ENCODE data around the gene STRN3.
"Not testable (repeated sequence)": the region's sequence is repeated elsewhere in the genome, so short reads cannot be mapped to it uniquely, and the experiment has no call there.

STRN3 gene

GRCh38 chr14:30982533-30982932 lies 43.6 kb downstream of the STRN3 start:
- H3K4me1 Mint-ChIP-seq (ENCODE audit: low read depth), result peaks cover under 1% of the 10 kb centered on the region
- no peaks in the 10 kb centered on the region for H3K27me3 Mint-ChIP-seq
- intact Hi-C loops (cut with micrococcal nuclease), result no loop called here
- H3K9me3 Mint-ChIP-seq, result no peaks in the 10 kb centered on the region
- H3K4me3 Mint-ChIP-seq, result no peak overlapping the region
- peaks cover 5% of the 10 kb centered on the region for H3K36me3 Mint-ChIP-seq (ENCODE audit: low read depth)
- H3K27ac Mint-ChIP-seq, result no peak overlapping the region

GRCh38 chr14:30980980-30981379 lies 45.2 kb downstream of the STRN3 start:
- Mint-ChIP-seq H3K4me1 (ENCODE audit: low read depth) (peaks cover 16% of the 10 kb centered on the region), H3K27ac (no peak overlapping the region), H3K27me3 (no peaks in the 10 kb centered on the region), H3K9me3 (no peaks in the 10 kb centered on the region), H3K36me3 (ENCODE audit: low read depth) (peaks cover 5% of the 10 kb centered on the region), H3K4me3 (no peak overlapping the region)
- intact Hi-C loops (cut with micrococcal nuclease), result loop anchor here (1.0 kb wide), 1 partner anchor 101 kb away; no protein-coding TSS in a partner anchor

GRCh38 chr14:30980106-30980704 lies 46.0 kb downstream of the STRN3 start:
- intact Hi-C loops (cut with micrococcal nuclease), result loop anchor here (1.0 kb wide), 1 partner anchor 102 kb away; no protein-coding TSS in a partner anchor
- H3K27ac Mint-ChIP-seq; H3K27me3 Mint-ChIP-seq; H3K36me3 Mint-ChIP-seq (ENCODE audit: low read depth); H3K4me3 Mint-ChIP-seq; H3K9me3 Mint-ChIP-seq: not testable (repeated sequence)
- peaks cover 24% of the 10 kb centered on the region for H3K4me1 Mint-ChIP-seq (ENCODE audit: low read depth)

GRCh38 chr14:30977752-30978151 lies 48.4 kb downstream of the STRN3 start:
- H3K27ac Mint-ChIP-seq, result no peak overlapping the region
- H3K4me3 Mint-ChIP-seq, result no peak overlapping the region
- H3K36me3 Mint-ChIP-seq (ENCODE audit: low read depth), result peaks cover 6% of the 10 kb centered on the region
- peaks cover 34% of the 10 kb centered on the region for H3K4me1 Mint-ChIP-seq (ENCODE audit: low read depth)
- H3K27me3 Mint-ChIP-seq, result no peaks in the 10 kb centered on the region
- no peaks in the 10 kb centered on the region for H3K9me3 Mint-ChIP-seq
- intact Hi-C loops (cut with micrococcal nuclease), result no loop called here

- H3K4me3 Mint-ChIP-seq, result no peak overlapping the region
- H3K27me3 Mint-ChIP-seq, result no peaks in the 10 kb centered on the region
- H3K27ac Mint-ChIP-seq, result no peak overlapping the region
- H3K9me3 Mint-ChIP-seq, result no peaks in the 10 kb centered on the region
- intact Hi-C loops (cut with micrococcal nuclease), result no loop called here
- peaks cover 6% of the 10 kb centered on the region for H3K36me3 Mint-ChIP-seq (ENCODE audit: low read depth)
- H3K4me1 Mint-ChIP-seq (ENCODE audit: low read depth), result peaks cover 50% of the 10 kb centered on the region
These were observed 51.6 kb downstream of the STRN3 start for GRCh38 chr14:30974628-30975027.

GRCh38 chr14:30972882-30973582 lies 53.1 kb downstream of the STRN3 start:
- no peaks in the 10 kb centered on the region for H3K9me3 Mint-ChIP-seq
- H3K27ac Mint-ChIP-seq, result no peak overlapping the region
- H3K4me3 Mint-ChIP-seq, result no peak overlapping the region
- intact Hi-C loops (cut with micrococcal nuclease), result no loop called here
- H3K4me1 Mint-ChIP-seq (ENCODE audit: low read depth), result peaks cover 51% of the 10 kb centered on the region
- peaks cover 13% of the 10 kb centered on the region for H3K36me3 Mint-ChIP-seq (ENCODE audit: low read depth)
- H3K27me3 Mint-ChIP-seq, result no peaks in the 10 kb centered on the region

- intact Hi-C loops (cut with micrococcal nuclease); H3K27me3 Mint-ChIP-seq; H3K4me3 Mint-ChIP-seq; H3K27ac Mint-ChIP-seq; H3K9me3 Mint-ChIP-seq: not testable (repeated sequence)
- H3K36me3 Mint-ChIP-seq (ENCODE audit: low read depth), result peaks cover 16% of the 10 kb centered on the region
- peaks cover 47% of the 10 kb centered on the region for H3K4me1 Mint-ChIP-seq (ENCODE audit: low read depth)
These were observed 54.0 kb downstream of the STRN3 start for GRCh38 chr14:30972036-30972732.

- H3K4me1 Mint-ChIP-seq (ENCODE audit: low read depth), result peaks cover 44% of the 10 kb centered on the region
- H3K36me3 Mint-ChIP-seq (ENCODE audit: low read depth), result peaks cover 22% of the 10 kb centered on the region
- intact Hi-C loops (cut with micrococcal nuclease), result no loop called here
- H3K9me3 Mint-ChIP-seq, result peaks cover 10% of the 10 kb centered on the region
- no peak overlapping the region for H3K27ac Mint-ChIP-seq
- H3K27me3 Mint-ChIP-seq, result no peaks in the 10 kb centered on the region
- H3K4me3 Mint-ChIP-seq, result no peak overlapping the region
These were observed 54.6 kb downstream of the STRN3 start for GRCh38 chr14:30971586-30971985.

- intact Hi-C loops (cut with micrococcal nuclease); H3K27ac Mint-ChIP-seq; H3K27me3 Mint-ChIP-seq; H3K4me3 Mint-ChIP-seq: not testable (repeated sequence)
- Mint-ChIP-seq H3K9me3 (peaks cover 21% of the 10 kb centered on the region), H3K36me3 (ENCODE audit: low read depth) (peaks cover 28% of the 10 kb centered on the region), H3K4me1 (ENCODE audit: low read depth) (peaks cover 36% of the 10 kb centered on the region)
These were observed 56.4 kb downstream of the STRN3 start for GRCh38 chr14:30969796-30970195.

- intact Hi-C loops (cut with micrococcal nuclease); H3K4me3 Mint-ChIP-seq; H3K27ac Mint-ChIP-seq; H3K27me3 Mint-ChIP-seq: not testable (repeated sequence)
- Mint-ChIP-seq H3K4me1 (ENCODE audit: low read depth) (peaks cover 27% of the 10 kb centered on the region), H3K36me3 (ENCODE audit: low read depth) (peaks cover 43% of the 10 kb centered on the region), H3K9me3 (peaks cover 21% of the 10 kb centered on the region)
These were observed 58.6 kb downstream of the STRN3 start for GRCh38 chr14:30967364-30968098.

- no peak overlapping the region for H3K4me3 Mint-ChIP-seq
- no peaks in the 10 kb centered on the region for H3K27me3 Mint-ChIP-seq
- no peak overlapping the region for H3K27ac Mint-ChIP-seq
- peaks cover 21% of the 10 kb centered on the region for H3K9me3 Mint-ChIP-seq
- intact Hi-C loops (cut with micrococcal nuclease), result no loop called here
- peaks cover 43% of the 10 kb centered on the region for H3K36me3 Mint-ChIP-seq (ENCODE audit: low read depth)
- H3K4me1 Mint-ChIP-seq (ENCODE audit: low read depth), result peaks cover 22% of the 10 kb centered on the region
These were observed 59.5 kb downstream of the STRN3 start for GRCh38 chr14:30966415-30967363.

GRCh38 chr14:30965861-30966260 lies 60.3 kb downstream of the STRN3 start:
- H3K27me3 Mint-ChIP-seq; H3K27ac Mint-ChIP-seq; intact Hi-C loops (cut with micrococcal nuclease); H3K4me3 Mint-ChIP-seq: not testable (repeated sequence)
- Mint-ChIP-seq H3K36me3 (ENCODE audit: low read depth) (peaks cover 43% of the 10 kb centered on the region), H3K9me3 (peaks cover 21% of the 10 kb centered on the region), H3K4me1 (ENCODE audit: low read depth) (peaks cover 22% of the 10 kb centered on the region)

GRCh38 chr14:30962537-30962936 lies 63.6 kb downstream of the STRN3 start:
- H3K4me1 Mint-ChIP-seq (ENCODE audit: low read depth), result peaks cover 33% of the 10 kb centered on the region
- intact Hi-C loops (cut with micrococcal nuclease); H3K27me3 Mint-ChIP-seq; H3K4me3 Mint-ChIP-seq; H3K27ac Mint-ChIP-seq: not testable (repeated sequence)
- H3K36me3 Mint-ChIP-seq (ENCODE audit: low read depth), result peaks cover 36% of the 10 kb centered on the region
- peaks cover 21% of the 10 kb centered on the region for H3K9me3 Mint-ChIP-seq
